Stimulated activated CD4-positive, alpha-beta T cell treated with anti-CD3 and anti-CD28 coated beads, TNF-alpha, amount 100 ng/mL, for 4 hours (primary cell): ENCODE results near the gene LARP7.
"Not testable (repeated sequence)": the region's sequence is repeated elsewhere in the genome, so short reads cannot be mapped to it uniquely, and the experiment has no call there.

Source experiments
- DNase-seq, 3 experiments: peaks; one replicate each; pipeline ENCODE4 v3.0.0-alpha.2; 2020; ENCODE audit warnings: low read depth in 3 of 3

LARP7 gene

GRCh38 chr4:112636688-112637551 is at the start of gene LARP7, which contains the start of gene ZGRF1:
Gene LARP7 (plus strand): TSS chr4:112637143. CDS start chr4:112644670, 7,527 bp downstream.
Gene ZGRF1 (minus strand): TSS chr4:112636909. CDS start chr4:112633176, 3,733 bp downstream.
- peak; percentile 88 to 95 (median 94) for DNase-seq

GRCh38 chr4:112589206-112589605 is 47.7 kb upstream of the LARP7 start:
- DNase-seq, result no peak

DNA sequence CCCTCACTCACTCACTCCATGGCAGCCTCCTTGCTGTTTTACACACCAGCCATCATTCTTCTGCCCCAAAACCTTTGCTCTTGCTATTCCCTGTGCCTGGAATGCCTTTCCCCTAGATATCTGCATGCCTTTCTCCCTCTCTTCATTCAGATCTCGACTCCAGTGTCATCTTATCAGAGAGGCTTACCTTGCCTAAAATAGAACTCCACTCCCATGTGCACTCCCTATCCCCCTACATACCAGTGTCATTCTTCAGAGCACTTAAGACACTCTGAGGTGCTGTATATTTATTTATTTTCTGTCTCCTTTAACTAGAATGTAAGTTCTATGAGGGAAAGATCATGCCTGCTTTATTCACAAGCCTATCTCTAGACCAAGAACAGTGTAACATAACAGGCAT is 45.4 kb upstream of the LARP7 start:
- no peak for DNase-seq

- no peak for DNase-seq
These were observed 44.2 kb upstream of the LARP7 start for GRCh38 chr4:112592717-112593116.

DNA sequence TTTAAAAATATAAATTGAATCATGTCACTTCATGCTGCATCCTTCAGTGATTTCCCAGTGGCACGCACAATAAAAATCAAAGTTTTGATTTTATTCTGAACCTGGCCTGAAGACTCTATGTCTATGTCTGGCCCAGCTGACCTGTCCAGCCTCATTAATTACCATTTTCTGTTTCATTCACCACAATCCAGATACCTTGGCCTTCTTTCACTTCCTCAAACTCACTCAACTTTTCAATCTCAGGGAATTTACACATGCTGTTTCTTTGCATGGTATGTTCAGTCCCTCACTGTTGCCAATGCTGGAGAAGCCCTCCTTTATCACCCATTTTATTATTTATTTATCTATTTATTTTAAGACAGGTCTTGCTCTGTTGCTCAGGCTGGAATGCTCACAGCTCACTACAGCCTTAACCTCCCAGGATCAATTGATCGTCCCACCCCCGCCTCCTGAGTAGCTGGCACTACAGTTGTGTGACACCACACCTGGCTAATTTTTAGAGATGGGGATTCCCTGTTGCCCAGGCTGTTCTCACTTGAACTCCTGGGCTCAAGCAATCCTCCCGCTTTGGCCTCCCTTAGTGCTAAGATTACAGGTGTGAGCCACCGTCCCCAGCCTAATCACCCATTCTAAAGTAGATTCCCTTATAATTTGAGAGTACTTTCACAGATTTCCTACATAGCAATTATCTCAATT is 43.4 kb upstream of the LARP7 start:
- no peak for DNase-seq

DNA sequence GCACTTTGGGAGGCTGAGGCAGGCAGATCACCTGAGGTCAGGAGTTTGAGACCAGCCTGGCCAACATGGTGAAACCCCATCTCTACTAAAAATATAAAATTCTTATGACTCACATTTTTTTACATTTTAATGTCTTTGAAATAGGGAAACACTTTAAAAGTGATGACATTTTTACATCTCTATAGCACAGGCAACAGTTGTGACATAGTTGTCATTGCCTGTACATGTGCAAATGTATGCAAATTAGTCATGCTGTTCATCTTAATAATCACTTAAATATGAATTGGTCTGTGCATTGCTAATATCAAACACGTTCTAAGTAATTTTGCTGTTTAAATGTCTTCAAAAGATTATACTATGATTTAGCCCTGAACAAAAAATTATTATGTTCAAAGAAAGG is 42.0 kb upstream of the LARP7 start:
- no peak for DNase-seq

- DNase-seq, result peak in 1 of 3 experiments; percentile 15
These were observed 32.4 kb upstream of the LARP7 start for GRCh38 chr4:112604589-112604988.

GRCh38 chr4:112612814-112613213 is 24.1 kb upstream of the LARP7 start:
- not testable (repeated sequence) for DNase-seq

- no peak for DNase-seq
These were observed 20.0 kb upstream of the LARP7 start for GRCh38 chr4:112616984-112617383.

- no peak for DNase-seq
These were observed 10.7 kb upstream of the LARP7 start for GRCh38 chr4:112626228-112626627.

- no peak for DNase-seq
These were observed 3.3 kb upstream of the LARP7 start for GRCh38 chr4:112633477-112634235.

- no peak for DNase-seq
These were observed 566 bp downstream of the LARP7 start for GRCh38 chr4:112637552-112637866.

DNA sequence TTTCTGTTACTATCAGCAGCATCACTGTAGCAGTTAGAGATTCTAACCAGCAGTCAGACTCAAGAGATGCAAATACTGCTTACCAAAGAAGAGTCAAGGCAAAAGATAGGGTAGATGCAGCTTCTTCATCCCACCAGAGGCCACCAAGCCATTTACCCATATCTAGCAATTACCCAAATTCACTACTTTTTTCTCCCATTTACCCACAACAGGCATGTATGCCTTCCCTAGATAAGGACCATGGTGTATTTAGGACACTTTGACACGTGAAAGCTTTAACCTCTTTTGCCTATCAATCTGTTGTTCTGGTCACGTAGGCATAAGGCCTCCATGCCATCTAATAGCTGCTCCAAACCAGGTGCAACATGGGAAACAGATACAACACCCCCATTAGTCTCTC is 5.6 kb downstream of the LARP7 start:
- no peak for DNase-seq

- DNase-seq, result not testable (repeated sequence)
These were observed 7.9 kb downstream of the LARP7 start for GRCh38 chr4:112644595-112645535.

DNA sequence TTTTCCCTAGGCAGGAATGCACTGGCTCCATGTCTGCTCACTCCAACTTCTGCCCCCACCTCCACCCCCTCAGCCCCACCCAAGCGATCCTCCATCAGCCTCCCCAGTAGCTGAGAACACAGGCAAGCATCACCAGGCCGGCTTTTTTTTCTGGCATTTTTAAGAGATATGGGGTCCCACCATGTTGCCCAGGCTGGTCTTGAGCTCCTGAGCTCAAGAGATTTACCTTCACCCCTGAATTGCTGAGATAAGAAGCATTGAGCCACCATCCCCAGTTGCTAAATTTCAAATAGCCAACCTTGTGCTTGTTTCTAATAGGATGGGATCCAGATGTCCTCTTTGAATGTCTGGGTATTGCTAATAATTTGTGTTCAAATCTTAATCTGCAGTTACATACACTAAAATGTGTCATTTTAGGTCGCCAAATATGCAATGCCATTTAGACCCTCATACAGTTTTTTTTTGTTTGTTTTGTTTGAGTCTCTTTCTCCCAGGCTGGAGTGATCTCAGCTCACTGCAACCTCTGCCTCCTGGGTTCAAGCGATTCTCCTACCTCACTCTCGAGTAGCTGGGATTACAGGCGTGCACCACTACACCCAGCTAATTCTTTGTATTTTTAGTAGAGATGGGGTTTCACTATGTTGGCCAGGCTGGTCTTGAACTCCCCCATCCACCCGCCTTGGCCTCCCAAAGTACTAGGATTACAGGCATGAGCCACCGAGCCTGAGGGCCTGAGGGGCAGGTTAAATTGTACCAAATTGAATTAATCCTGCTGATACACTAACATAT is 8.8 kb downstream of the LARP7 start:
- no peak for DNase-seq

- no peak for DNase-seq
These were observed 9.9 kb downstream of the LARP7 start for GRCh38 chr4:112646632-112647537.

DNA sequence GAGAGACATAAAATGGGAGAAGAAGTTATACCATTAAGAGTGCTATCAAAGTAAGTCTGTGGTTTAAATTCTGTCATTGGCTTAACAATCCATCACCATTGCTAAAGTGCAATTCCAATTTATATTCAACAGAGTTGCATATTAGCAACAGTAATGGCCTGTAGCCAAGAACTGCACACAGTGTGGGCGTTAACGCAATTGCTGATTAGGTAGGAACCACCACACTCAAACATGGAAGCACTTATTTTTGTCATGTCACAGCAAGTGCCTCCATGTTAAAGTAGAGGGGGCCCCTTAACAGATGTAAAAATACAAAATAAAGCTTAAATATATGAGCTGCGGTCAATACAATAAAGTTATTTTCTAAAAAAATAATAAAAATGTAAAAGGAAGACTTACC is 10.8 kb downstream of the LARP7 start:
- no peak for DNase-seq

DNA sequence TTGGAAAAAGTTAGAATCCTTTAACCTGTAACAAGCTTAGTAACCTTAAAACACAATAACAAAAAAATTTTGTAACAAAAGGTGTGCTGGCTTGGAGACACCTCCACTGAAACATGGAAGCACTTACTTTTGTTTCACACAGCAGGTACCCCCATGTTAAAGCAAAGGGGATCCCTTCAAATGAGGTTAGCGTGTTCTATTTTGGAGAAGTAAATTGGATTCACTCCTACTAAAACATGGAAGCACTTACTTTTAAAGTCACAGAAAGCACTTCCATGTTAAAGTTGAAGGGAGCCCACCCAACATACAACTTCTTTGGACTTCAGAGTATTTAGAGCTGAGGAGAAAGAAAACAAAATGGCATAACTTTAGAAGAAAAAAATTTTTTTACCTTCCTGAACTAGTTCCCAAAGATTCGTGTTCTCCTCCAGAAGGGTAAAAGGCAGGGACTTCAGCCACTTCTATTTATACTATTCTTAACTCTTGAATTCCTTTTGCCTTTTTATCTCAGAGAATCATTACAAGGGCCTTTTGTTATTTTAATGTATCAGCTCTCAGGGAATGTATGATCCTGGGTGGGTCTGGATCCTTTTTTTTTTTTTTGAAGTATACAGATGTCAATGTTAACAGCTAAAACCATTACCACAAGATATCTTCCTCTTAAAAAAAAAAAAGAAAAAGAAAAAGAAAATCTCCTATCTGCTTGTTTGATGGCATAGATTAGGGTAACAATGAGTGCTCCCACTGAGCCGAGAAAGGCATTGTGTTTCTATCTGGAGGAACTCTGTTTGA is 11.5 kb downstream of the LARP7 start:
- DNase-seq, result no peak

- no peak for DNase-seq
These were observed 12.1 kb downstream of the LARP7 start for GRCh38 chr4:112649055-112649408.
